ENCODE results near the gene ANO10.
"Not testable (repeated sequence)": the region's sequence is repeated elsewhere in the genome, so short reads cannot be mapped to it uniquely, and the experiment has no call there.

Gene ANO10

DNA sequence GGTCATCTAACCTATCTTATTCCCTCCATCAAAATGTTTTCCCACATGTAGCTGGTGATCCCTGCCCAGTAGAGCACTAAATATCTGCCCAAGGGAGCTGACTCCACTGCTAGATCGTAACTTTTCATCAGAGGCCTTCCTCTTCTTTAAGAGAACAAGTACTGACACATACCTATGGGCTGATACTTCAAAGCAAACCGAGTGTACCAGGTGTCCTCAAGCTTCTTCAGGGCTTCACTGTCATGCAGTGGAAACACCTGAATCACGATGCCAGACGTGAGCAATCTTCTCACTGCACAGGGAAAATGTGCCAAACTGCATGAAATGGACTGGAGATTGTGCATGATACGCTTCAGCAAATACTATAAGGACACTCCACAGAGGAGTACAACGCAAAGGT is 41.6 kb downstream of the ANO10 start:
- Histone ChIP-seq H3K27me3 (ENCODE audit: insufficient read depth, low read length) (no peaks in the 10 kb centered on the region), H3K9me3 (ENCODE audit: low read length) (no peaks in the 10 kb centered on the region), H3K4me3 (ENCODE audit: low read depth, low read length, poor library complexity, severe bottlenecking) (no peak overlapping the region), H3K9me2 (ENCODE audit: low read depth, low read length) (no peaks in the 10 kb centered on the region), H3K9ac (ENCODE audit: low read length) (no peak overlapping the region), H3K4me2 (ENCODE audit: low read length) (no peak overlapping the region), H3K4me1 (ENCODE audit: insufficient read depth, low read length, severe bottlenecking) (no peaks in the 10 kb centered on the region), H3K36me3 (ENCODE audit: insufficient read depth, low read length) (no peaks in the 10 kb centered on the region), H3K79me2 (ENCODE audit: insufficient read depth, low read length) (no peaks in the 10 kb centered on the region), H2AFZ (ENCODE audit: low read length) (no peak overlapping the region), H4K20me1 (ENCODE audit: insufficient read depth, low read length) (no peaks in the 10 kb centered on the region), H3K27ac (ENCODE audit: low read depth, low read length, poor library complexity, severe bottlenecking) (no peak overlapping the region), H3F3A (ENCODE audit: insufficient read depth, low read length) (no peaks in the 10 kb centered on the region)
- TF ChIP-seq, protein P1, sequence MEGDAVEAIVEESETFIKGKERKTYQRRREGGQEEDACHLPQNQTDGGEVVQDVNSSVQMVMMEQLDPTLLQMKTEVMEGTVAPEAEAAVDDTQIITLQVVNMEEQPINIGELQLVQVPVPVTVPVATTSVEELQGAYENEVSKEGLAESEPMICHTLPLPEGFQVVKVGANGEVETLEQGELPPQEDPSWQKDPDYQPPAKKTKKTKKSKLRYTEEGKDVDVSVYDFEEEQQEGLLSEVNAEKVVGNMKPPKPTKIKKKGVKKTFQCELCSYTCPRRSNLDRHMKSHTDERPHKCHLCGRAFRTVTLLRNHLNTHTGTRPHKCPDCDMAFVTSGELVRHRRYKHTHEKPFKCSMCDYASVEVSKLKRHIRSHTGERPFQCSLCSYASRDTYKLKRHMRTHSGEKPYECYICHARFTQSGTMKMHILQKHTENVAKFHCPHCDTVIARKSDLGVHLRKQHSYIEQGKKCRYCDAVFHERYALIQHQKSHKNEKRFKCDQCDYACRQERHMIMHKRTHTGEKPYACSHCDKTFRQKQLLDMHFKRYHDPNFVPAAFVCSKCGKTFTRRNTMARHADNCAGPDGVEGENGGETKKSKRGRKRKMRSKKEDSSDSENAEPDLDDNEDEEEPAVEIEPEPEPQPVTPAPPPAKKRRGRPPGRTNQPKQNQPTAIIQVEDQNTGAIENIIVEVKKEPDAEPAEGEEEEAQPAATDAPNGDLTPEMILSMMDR (IDR thresholded peaks at IDR 0.05; ENCODE audit: low read length) = no peak
- no peak for TF ChIP-seq EZH2 (IDR thresholded peaks at IDR 0.05; ENCODE audit: borderline replicate concordance, low read length)

DNA sequence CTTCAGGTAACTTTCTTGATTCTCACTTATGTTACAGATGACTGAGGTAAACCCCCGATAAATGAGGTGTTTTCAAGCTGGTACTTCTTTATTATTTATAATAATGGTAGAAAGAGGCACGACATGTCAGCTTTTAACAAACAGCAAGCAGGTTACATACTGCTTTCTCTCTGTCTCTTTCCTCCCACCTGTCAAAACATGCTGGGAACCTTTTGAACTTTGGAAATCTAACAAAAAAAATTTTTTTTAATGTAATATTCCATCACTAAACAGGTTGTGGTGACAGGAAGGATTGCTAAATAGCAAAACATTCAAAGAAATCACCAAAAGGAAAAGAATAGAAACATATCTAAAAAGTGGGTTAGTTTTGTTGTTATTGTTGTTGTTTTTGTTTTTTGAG is 48.2 kb downstream of the ANO10 start:
- Histone ChIP-seq H3K4me3 (ENCODE audit: low read depth, low read length, poor library complexity, severe bottlenecking) (no peak overlapping the region), H3K27ac (ENCODE audit: low read depth, low read length, poor library complexity, severe bottlenecking) (no peak overlapping the region), H3K79me2 (ENCODE audit: insufficient read depth, low read length) (no peaks in the 10 kb centered on the region), H3K4me2 (ENCODE audit: low read length) (no peak overlapping the region), H3K9me2 (ENCODE audit: low read depth, low read length) (no peaks in the 10 kb centered on the region), H3K36me3 (ENCODE audit: insufficient read depth, low read length) (no peaks in the 10 kb centered on the region), H4K20me1 (ENCODE audit: insufficient read depth, low read length) (no peaks in the 10 kb centered on the region), H3K27me3 (ENCODE audit: insufficient read depth, low read length) (no peaks in the 10 kb centered on the region), H3K9me3 (ENCODE audit: low read length) (no peaks in the 10 kb centered on the region), H3F3A (ENCODE audit: insufficient read depth, low read length) (no peaks in the 10 kb centered on the region), H3K9ac (ENCODE audit: low read length) (no peak overlapping the region), H3K4me1 (ENCODE audit: insufficient read depth, low read length, severe bottlenecking) (no peaks in the 10 kb centered on the region), H2AFZ (ENCODE audit: low read length) (no peak overlapping the region)
- TF ChIP-seq, protein P1 (IDR thresholded peaks at IDR 0.05; ENCODE audit: low read length) = no peak
- TF ChIP-seq EZH2 (IDR thresholded peaks at IDR 0.05; ENCODE audit: borderline replicate concordance, low read length) = no peak

DNA sequence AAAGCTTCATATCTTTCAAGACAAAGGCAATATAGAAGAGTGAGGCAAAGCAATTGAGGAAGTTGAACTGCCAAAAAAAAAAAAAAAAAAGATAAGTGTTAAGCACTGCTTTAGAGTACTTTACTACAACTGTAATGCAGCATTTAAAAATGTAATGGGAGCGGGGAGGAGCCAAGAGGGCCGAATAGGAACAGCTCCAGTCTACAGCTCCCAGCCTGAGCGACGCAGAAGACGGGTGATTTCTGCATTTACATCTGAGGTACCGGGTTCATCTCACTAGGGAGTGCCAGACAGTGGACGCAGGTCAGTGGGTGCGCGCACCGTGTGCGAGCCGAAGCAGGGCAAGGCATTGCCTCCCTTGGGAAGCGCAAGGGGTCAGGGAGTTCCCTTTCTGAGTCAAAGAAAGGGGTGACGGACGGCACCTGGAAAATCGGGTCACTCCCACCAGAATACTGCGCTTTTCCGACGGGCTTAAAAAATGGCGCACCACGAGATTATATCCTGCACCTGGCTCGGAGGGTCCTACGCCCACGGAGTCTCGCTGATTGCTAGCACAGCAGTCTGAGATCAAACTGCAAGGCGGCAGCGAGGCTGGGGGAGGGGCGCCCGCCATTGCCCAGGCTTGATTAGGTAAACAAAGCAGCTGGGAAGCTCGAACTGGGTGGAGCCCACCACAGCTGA is 56.0 kb downstream of the ANO10 start:
- not testable (repeated sequence) for H3K27me3 ChIP-seq (ENCODE audit: insufficient read depth, low read length); H2AFZ ChIP-seq (ENCODE audit: low read length); H3K9me2 ChIP-seq (ENCODE audit: low read depth, low read length); H3K36me3 ChIP-seq (ENCODE audit: insufficient read depth, low read length); H4K20me1 ChIP-seq (ENCODE audit: insufficient read depth, low read length); H3K9me3 ChIP-seq (ENCODE audit: low read length); H3K27ac ChIP-seq (ENCODE audit: low read depth, low read length, poor library complexity, severe bottlenecking); H3K79me2 ChIP-seq (ENCODE audit: insufficient read depth, low read length); H3F3A ChIP-seq (ENCODE audit: insufficient read depth, low read length); H3K4me1 ChIP-seq (ENCODE audit: insufficient read depth, low read length, severe bottlenecking); H3K4me3 ChIP-seq (ENCODE audit: low read depth, low read length, poor library complexity, severe bottlenecking); H3K9ac ChIP-seq (ENCODE audit: low read length); H3K4me2 ChIP-seq (ENCODE audit: low read length)

DNA sequence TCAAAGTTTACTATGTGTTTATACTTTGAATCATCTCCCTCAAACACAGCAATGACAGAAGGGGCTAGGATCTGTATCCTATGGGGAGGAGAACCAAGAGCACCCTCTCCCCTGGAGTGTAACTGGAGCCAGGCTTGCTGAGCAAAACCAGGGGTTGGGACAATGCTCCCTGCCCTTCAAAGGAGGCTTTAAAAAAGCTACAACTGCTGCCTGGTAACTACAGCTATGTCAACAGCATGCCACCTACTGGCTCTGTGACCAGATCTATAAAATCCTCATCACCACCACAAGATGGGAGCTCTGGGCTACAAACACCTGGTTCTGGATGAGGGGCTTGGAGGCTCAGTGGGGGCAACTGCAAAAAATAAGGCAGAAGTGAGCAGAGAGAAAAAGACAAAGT is 61.9 kb downstream of the ANO10 start:
- no peak overlapping the region for H3K27ac ChIP-seq (ENCODE audit: low read depth, low read length, poor library complexity, severe bottlenecking)
- H3K4me1 ChIP-seq (ENCODE audit: insufficient read depth, low read length, severe bottlenecking) = no peaks in the 10 kb centered on the region
- H3K9me3 ChIP-seq (ENCODE audit: low read length) = no peaks in the 10 kb centered on the region
- TF ChIP-seq, protein P1 (IDR thresholded peaks at IDR 0.05; ENCODE audit: low read length) = no peak
- no peak for TF ChIP-seq EZH2 (IDR thresholded peaks at IDR 0.05; ENCODE audit: borderline replicate concordance, low read length)
- no peaks in the 10 kb centered on the region for H3F3A ChIP-seq (ENCODE audit: insufficient read depth, low read length)
- no peaks in the 10 kb centered on the region for H4K20me1 ChIP-seq (ENCODE audit: insufficient read depth, low read length)
- H3K27me3 ChIP-seq (ENCODE audit: insufficient read depth, low read length) = no peaks in the 10 kb centered on the region
- no peak overlapping the region for H2AFZ ChIP-seq (ENCODE audit: low read length)
- H3K4me2 ChIP-seq (ENCODE audit: low read length) = no peak overlapping the region
- H3K4me3 ChIP-seq (ENCODE audit: low read depth, low read length, poor library complexity, severe bottlenecking) = no peak overlapping the region
- H3K36me3 ChIP-seq (ENCODE audit: insufficient read depth, low read length) = no peaks in the 10 kb centered on the region
- no peaks in the 10 kb centered on the region for H3K79me2 ChIP-seq (ENCODE audit: insufficient read depth, low read length)
- no peaks in the 10 kb centered on the region for H3K9me2 ChIP-seq (ENCODE audit: low read depth, low read length)
- H3K9ac ChIP-seq (ENCODE audit: low read length) = no peak overlapping the region

All from OCI-LY1 (cell line).